ENCODE results near the gene PDE6B. TPM values are rescaled to one million over a fixed set of nuclear protein-coding genes. Genes with fewer than 3 reads are reported as not detected.

Gene PDE6B
- total and polyA plus RNA-seq, 2 of the 13 experiments (the other 11 are each of a cell fraction or from before 2014, with no cell fraction given), result 0.38 to 0.40 TPM

DNA sequence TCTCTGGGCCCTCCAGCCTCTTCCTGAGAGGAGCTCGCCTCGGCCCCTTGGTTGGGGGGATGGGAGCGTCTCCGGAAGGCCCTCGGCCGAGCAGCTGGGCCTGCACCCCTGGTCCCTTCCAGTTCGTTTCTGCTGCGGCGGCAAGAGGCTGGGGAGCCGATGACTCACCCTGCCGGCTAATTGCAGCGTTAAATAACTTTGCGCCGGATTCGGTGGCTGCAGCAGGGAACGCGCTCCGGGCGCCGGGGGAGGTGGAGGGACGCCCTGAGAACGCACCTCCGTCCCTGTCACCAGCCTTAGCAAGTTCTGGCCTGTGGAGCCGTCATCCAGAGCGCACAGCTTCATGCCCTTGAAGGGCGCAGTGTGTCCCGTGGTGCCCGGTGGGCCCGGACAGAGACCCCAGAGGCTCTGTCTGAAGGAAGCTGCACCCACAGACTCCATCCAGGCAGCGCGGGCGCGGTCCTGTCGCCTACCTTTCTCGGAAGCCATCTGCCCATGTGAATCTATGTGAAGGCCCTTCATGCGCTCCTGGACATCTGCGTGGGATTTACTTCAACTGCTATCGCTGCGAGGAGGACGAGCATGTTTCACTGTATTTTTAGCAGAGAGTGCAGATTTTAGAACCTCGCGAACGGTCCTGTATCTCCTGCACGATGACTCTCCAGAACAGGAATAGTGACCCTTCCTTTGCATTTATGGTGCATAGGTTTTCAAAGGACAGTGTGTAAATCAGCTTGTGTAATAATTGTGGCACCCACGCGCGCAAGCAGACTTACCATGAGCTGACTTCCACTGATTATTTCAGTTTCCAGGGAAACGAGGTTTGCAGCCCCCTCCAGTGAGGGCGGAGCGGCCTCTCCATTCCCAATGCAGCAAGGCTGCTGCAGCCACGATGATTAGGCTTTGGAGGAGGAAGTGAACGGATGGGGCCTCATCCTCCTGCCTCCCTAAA is 47.6 kb upstream of the PDE6B start (continued):
- TF ChIP-seq FOSL1 (CRISPR knock-in tag; IDR thresholded peaks at IDR 0.05; ENCODE audit: borderline replicate concordance), result peak; percentile 44; the same call in 1 of the 2 replicates
- TF ChIP-seq HNRNPLL (IDR thresholded peaks at IDR 0.05; ENCODE audit: low read depth, low read length, poor library complexity, severe bottlenecking), result peak; percentile 78
- TF ChIP-seq ZNF256 (CRISPR knock-in tag; conservative IDR thresholded peaks at IDR 0.05), result no peak
- TF ChIP-seq, protein P1, sequence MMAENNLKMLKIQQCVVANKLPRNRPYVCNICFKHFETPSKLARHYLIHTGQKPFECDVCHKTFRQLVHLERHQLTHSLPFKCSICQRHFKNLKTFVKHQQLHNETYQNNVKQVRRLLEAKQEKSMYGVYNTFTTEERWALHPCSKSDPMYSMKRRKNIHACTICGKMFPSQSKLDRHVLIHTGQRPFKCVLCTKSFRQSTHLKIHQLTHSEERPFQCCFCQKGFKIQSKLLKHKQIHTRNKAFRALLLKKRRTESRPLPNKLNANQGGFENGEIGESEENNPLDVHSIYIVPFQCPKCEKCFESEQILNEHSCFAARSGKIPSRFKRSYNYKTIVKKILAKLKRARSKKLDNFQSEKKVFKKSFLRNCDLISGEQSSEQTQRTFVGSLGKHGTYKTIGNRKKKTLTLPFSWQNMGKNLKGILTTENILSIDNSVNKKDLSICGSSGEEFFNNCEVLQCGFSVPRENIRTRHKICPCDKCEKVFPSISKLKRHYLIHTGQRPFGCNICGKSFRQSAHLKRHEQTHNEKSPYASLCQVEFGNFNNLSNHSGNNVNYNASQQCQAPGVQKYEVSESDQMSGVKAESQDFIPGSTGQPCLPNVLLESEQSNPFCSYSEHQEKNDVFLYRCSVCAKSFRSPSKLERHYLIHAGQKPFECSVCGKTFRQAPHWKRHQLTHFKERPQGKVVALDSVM (CRISPR knock-in tag; IDR thresholded peaks at IDR 0.05), result no peak
- TF ChIP-seq, protein P2, sequence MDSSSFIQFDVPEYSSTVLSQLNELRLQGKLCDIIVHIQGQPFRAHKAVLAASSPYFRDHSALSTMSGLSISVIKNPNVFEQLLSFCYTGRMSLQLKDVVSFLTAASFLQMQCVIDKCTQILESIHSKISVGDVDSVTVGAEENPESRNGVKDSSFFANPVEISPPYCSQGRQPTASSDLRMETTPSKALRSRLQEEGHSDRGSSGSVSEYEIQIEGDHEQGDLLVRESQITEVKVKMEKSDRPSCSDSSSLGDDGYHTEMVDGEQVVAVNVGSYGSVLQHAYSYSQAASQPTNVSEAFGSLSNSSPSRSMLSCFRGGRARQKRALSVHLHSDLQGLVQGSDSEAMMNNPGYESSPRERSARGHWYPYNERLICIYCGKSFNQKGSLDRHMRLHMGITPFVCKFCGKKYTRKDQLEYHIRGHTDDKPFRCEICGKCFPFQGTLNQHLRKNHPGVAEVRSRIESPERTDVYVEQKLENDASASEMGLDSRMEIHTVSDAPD (CRISPR knock-in tag; IDR thresholded peaks at IDR 0.05), result no peak
- TF ChIP-seq, protein P3, sequence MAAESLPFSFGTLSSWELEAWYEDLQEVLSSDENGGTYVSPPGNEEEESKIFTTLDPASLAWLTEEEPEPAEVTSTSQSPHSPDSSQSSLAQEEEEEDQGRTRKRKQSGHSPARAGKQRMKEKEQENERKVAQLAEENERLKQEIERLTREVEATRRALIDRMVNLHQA (CRISPR knock-in tag; IDR thresholded peaks at IDR 0.05), result no peak
- no peak for TF ChIP-seq ZNF768 (CRISPR knock-in tag; IDR thresholded peaks at IDR 0.05)
- TF ChIP-seq, protein P4, sequence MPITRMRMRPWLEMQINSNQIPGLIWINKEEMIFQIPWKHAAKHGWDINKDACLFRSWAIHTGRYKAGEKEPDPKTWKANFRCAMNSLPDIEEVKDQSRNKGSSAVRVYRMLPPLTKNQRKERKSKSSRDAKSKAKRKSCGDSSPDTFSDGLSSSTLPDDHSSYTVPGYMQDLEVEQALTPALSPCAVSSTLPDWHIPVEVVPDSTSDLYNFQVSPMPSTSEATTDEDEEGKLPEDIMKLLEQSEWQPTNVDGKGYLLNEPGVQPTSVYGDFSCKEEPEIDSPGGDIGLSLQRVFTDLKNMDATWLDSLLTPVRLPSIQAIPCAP (CRISPR knock-in tag; IDR thresholded peaks at IDR 0.05; ENCODE audit: low read depth), result no peak
- TF ChIP-seq, protein P5, sequence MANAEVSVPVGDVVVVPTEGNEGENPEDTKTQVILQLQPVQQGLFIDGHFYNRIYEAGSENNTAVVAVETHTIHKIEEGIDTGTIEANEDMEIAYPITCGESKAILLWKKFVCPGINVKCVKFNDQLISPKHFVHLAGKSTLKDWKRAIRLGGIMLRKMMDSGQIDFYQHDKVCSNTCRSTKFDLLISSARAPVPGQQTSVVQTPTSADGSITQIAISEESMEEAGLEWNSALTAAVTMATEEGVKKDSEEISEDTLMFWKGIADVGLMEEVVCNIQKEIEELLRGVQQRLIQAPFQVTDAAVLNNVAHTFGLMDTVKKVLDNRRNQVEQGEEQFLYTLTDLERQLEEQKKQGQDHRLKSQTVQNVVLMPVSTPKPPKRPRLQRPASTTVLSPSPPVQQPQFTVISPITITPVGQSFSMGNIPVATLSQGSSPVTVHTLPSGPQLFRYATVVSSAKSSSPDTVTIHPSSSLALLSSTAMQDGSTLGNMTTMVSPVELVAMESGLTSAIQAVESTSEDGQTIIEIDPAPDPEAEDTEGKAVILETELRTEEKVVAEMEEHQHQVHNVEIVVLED (CRISPR knock-in tag; IDR thresholded peaks at IDR 0.05; ENCODE audit: borderline replicate concordance), result no peak
- TF ChIP-seq, protein P6, sequence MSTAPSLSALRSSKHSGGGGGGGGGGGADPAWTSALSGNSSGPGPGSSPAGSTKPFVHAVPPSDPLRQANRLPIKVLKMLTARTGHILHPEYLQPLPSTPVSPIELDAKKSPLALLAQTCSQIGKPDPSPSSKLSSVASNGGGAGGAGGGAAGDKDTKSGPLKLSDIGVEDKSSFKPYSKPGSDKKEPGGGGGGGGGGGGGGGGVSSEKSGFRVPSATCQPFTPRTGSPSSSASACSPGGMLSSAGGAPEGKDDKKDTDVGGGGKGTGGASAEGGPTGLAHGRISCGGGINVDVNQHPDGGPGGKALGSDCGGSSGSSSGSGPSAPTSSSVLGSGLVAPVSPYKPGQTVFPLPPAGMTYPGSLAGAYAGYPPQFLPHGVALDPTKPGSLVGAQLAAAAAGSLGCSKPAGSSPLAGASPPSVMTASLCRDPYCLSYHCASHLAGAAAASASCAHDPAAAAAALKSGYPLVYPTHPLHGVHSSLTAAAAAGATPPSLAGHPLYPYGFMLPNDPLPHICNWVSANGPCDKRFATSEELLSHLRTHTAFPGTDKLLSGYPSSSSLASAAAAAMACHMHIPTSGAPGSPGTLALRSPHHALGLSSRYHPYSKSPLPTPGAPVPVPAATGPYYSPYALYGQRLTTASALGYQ (CRISPR knock-in tag; IDR thresholded peaks at IDR 0.05), result no peak
- TF ChIP-seq PCBP2 (optimal IDR thresholded peaks at IDR 0.05; ENCODE audit: low read depth, low read length, poor library complexity, severe bottlenecking), result no peak
- TF ChIP-seq, protein P7, sequence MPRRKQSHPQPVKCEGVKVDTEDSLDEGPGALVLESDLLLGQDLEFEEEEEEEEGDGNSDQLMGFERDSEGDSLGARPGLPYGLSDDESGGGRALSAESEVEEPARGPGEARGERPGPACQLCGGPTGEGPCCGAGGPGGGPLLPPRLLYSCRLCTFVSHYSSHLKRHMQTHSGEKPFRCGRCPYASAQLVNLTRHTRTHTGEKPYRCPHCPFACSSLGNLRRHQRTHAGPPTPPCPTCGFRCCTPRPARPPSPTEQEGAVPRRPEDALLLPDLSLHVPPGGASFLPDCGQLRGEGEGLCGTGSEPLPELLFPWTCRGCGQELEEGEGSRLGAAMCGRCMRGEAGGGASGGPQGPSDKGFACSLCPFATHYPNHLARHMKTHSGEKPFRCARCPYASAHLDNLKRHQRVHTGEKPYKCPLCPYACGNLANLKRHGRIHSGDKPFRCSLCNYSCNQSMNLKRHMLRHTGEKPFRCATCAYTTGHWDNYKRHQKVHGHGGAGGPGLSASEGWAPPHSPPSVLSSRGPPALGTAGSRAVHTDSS (CRISPR knock-in tag; conservative IDR thresholded peaks at IDR 0.05), result no peak
- TF ChIP-seq, protein P8, sequence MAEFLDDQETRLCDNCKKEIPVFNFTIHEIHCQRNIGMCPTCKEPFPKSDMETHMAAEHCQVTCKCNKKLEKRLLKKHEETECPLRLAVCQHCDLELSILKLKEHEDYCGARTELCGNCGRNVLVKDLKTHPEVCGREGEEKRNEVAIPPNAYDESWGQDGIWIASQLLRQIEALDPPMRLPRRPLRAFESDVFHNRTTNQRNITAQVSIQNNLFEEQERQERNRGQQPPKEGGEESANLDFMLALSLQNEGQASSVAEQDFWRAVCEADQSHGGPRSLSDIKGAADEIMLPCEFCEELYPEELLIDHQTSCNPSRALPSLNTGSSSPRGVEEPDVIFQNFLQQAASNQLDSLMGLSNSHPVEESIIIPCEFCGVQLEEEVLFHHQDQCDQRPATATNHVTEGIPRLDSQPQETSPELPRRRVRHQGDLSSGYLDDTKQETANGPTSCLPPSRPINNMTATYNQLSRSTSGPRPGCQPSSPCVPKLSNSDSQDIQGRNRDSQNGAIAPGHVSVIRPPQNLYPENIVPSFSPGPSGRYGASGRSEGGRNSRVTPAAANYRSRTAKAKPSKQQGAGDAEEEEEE (CRISPR knock-in tag; IDR thresholded peaks at IDR 0.05; ENCODE audit: borderline replicate concordance), result no peak
- no peak for TF ChIP-seq ZNF441 (CRISPR knock-in tag; IDR thresholded peaks at IDR 0.05; ENCODE audit: borderline replicate concordance)
- TF ChIP-seq ZKSCAN1 (IDR thresholded peaks at IDR 0.05; ENCODE audit: low read length), result no peak
